A172 (cell line): ENCODE data around the gene GTF3C5. TPM values are rescaled to one million over a fixed set of nuclear protein-coding genes. Genes with fewer than 3 reads are reported as not detected.
"Not testable (repeated sequence)": the region's sequence is repeated elsewhere in the genome, so short reads cannot be mapped to it uniquely, and the experiment has no call there.

Source experiments
- DNase-seq: peaks from one replicate; pipeline ENCODE4 v3.0.0-alpha.2; 2015; ENCODE audit warnings: low spot score
- total RNA-seq: library from RNA; depleted of rRNA; stranded (reverse); fragments of >200 nt; shearing (Covaris generic); gene quantifications from 2 replicates; pipeline ENCODE4 v1.2.3, GENCODE V29; 2014

Gene GTF3C5
- total RNA-seq, 1 experiment from 2014 or later, result 98.4 TPM

GRCh38 chr9:133068431-133068830 lies 37.6 kb downstream of the GTF3C5 start:
- not testable (repeated sequence) for DNase-seq

- not testable (repeated sequence) for DNase-seq
Observed at GRCh38 chr9:133070500-133070961, 39.7 kb downstream of the GTF3C5 start.

- not testable (repeated sequence) for DNase-seq
Observed at GRCh38 chr9:133070985-133071384, 40.2 kb downstream of the GTF3C5 start.

DNA sequence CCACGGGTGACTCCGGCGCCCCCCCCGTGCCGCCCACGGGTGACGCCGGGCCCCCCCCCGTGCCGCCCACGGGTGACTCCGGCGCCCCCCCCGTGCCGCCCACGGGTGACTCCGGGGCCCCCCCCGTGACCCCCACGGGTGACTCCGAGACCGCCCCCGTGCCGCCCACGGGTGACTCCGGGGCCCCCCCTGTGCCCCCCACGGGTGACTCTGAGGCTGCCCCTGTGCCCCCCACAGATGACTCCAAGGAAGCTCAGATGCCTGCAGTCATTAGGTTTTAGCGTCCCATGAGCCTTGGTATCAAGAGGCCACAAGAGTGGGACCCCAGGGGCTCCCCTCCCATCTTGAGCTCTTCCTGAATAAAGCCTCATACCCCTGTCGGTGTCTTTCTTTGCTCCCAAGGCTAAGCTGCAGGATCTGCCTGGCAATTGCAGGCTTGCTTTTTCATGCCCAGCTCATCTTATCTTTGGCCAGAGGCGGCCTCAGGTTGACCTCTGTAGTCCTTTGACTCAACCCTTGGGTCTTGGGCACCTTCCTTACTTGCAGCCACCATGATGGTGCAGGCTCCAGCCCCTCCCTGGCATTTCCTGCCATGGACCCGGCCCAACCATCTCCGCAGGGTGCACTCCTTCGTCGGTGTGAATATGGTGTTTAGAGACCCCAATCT lies 40.8 kb downstream of the GTF3C5 start:
- no peak for DNase-seq

DNA sequence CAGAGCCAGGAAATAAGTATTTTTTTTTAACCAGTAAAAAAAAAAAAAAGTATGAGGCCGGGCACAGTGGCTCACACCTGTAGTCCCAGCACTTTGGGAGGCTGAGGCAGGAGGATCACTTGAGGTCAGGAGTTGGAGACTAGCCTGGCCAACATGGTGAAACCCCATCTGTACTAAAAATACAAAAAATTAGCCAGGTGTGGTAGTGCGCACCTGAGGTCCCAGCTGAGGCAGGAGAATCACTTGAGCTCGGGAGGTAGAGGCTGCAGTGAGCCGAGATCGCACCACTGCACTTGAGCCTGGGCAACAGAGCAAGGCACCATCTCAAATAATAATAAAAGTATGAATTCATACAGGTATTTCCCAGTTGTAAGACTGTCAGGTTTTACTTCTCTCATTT lies 41.4 kb downstream of the GTF3C5 start:
- not testable (repeated sequence) for DNase-seq

GRCh38 chr9:133073086-133074014 lies 42.6 kb downstream of the GTF3C5 start:
- no peak for DNase-seq

GRCh38 chr9:133074111-133074651 lies 43.4 kb downstream of the GTF3C5 start:
- peak; percentile 28 for DNase-seq

DNA sequence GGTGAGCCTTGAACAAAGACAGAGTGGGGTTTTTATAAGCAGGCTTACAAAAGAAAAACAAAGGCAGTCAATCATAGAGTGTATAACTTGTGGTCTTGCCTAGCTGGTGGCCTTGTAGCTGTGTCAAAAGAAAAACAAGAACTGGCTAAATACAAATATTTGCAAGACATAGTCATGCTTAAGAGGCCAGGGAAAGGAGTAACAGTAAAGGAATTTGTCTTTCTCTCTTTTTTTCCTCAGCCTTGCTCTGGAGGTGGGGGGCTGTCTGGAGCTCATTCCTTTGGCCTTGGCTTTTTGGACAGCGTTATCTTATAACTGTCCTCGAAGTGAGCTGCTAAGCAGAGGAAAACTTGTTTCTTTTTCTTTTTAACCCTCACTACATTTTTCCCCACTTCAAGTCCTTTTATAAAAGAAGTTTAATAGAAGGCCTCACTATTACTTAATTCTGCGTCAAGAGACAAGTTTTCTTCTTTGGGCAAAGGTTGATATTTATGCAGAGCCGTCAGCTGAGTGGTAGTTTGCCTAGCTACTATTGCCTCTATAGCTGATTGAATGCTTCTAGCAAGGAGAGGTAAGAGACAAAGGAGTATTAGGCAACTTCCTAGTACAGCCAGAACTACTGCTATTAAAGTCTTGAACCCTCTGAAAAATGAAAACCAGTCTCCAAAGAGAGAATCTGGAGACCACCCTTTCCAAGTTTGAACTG lies 45.3 kb downstream of the GTF3C5 start:
- DNase-seq, result peak; percentile 85

- DNase-seq, result no peak
Observed at GRCh38 chr9:133076691-133077090, 45.9 kb downstream of the GTF3C5 start.

- DNase-seq, result no peak
Observed at GRCh38 chr9:133078486-133078885, 47.7 kb downstream of the GTF3C5 start.

GRCh38 chr9:133080161-133080560 lies 49.4 kb downstream of the GTF3C5 start:
- DNase-seq, result no peak

GRCh38 chr9:133080786-133081779 lies 50.3 kb downstream of the GTF3C5 start:
- DNase-seq, result not testable (repeated sequence)

GRCh38 chr9:133081957-133082644 lies 51.3 kb downstream of the GTF3C5 start:
- not testable (repeated sequence) for DNase-seq

DNA sequence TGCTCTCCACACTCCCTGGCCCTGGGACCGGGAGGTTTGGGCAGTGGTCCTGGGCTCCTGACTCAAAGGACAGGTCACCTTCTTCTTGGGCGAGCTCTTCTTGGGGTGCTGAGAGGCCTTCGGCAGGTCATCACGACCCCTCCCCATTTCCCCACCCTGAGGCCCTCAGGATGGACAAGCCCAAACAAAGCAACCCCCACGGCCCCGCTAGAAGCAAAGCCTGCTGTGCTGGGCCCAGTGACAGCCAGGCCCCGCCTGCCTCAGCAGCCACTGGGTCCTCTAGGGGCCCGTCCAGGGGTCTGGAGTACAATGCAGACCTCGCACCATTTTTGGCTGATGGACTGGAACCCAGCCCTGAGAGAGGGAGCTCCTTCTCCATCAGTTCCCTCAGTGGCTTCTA lies 52.9 kb downstream of the GTF3C5 start:
- DNase-seq, result not testable (repeated sequence)

DNA sequence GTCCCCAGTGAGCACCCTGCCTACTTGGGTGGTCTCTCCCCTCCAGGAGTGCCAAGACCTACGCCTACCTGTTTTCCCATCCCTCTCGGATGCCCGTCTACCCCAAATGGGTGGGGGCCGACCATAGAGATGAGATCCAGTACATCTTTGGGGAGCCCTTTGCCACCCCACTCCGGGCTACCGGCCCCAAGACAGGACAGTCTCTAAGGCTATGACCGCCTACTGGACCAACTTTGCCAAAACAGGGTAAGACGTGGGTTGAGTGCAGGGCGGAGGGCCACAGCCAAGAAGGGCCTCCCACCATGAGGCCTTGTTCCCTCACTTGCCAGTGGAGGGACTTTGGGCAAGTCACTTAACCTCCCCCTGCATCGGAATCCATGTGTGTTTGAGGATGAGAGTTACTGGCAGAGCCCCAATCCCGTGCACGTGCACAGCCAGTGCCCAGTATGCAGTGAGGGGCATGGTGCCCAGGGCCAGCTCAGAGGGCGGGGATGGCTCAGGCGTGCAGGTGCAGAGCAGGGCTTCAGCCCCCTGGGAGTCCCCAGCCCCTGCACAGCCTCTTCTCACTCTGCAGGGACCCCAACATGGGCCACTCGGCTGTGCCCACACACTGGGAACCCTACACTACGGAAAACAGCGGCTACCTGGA lies 55.5 kb downstream of the GTF3C5 start:
- not testable (repeated sequence) for DNase-seq

DNA sequence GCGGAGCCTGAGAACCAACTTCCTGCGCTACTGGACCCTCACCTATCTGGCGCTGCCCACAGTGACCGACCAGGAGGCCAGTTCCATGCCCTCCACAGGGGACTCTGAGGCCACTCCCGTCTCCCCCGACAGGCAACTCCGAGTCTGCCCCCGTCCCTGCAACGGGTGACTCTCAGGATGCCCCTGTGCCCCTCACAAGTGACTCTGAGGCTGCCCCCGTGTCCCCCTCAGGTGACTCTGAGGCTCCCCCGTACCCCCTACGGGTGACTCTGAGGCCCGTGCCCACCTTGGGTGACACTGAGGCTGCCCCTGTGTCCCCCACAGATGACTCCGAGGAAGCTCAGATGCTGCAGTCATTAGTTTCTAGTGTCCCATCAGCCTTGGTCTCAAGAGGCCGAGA lies 56.1 kb downstream of the GTF3C5 start:
- DNase-seq, result no peak

GRCh38 chr9:133087429-133088145 lies 56.8 kb downstream of the GTF3C5 start:
- DNase-seq, result no peak

- no peak for DNase-seq
Observed at GRCh38 chr9:133088146-133088750, 57.5 kb downstream of the GTF3C5 start.
